Skeletal muscle tissue (tissue), 4 donors: ENCODE measurements around the gene MAPK13. TPM values are rescaled to one million over a fixed set of nuclear protein-coding genes. Genes with fewer than 3 reads are reported as not detected.
"Not testable (repeated sequence)": the region's sequence is repeated elsewhere in the genome, so short reads cannot be mapped to it uniquely, and the experiment has no call there.

Source experiments
- H3K27ac ChIP-seq: one replicate; pipeline ENCODE4 v1.7.0; 2013; ENCODE audit warnings: mild to moderate bottlenecking, low read depth, low read length, inconsistent platforms
- H3K27me3 ChIP-seq, 3 donors: one replicate each; pipeline ENCODE4 v1.7.0; 2013; ENCODE audit warnings: low read length in 3 of 3; ENCODE audit not compliant: control insufficient read depth in 3 of 3, insufficient read depth in 3 of 3
- H3K36me3 ChIP-seq, 3 donors: one replicate each; pipeline ENCODE4 v1.7.0; 2013; ENCODE audit warnings: low read length in 3 of 3; ENCODE audit not compliant: control insufficient read depth in 3 of 3, insufficient read depth in 3 of 3
- H3K4me1 ChIP-seq, 3 donors: one replicate each; pipeline ENCODE4 v1.7.0; 2013; ENCODE audit warnings: low read length in 3 of 3, mild to moderate bottlenecking in 3 of 3; ENCODE audit not compliant: control insufficient read depth in 3 of 3, insufficient read depth in 3 of 3
- H3K4me3 ChIP-seq, 3 donors: one replicate each; pipeline ENCODE4 v1.7.0; 2013; ENCODE audit warnings: low read length in 3 of 3
- H3K9ac ChIP-seq, 3 donors: one replicate each; pipeline ENCODE4 v1.7.0; 2013; ENCODE audit warnings: low read length in 3 of 3, mild to moderate bottlenecking in 3 of 3, moderate library complexity in 2 of 3, low read depth in 1 of 3
- H3K9me3 ChIP-seq, 3 donors: one replicate each; pipeline ENCODE4 v1.7.0; 2013; ENCODE audit warnings: low read length in 3 of 3; ENCODE audit not compliant: control insufficient read depth in 3 of 3
- total RNA-seq: library from RNA; depleted of rRNA; stranded (reverse); fragments of >200 nt; gene quantifications from one replicate; pipeline ENCODE4 v1.2.3, GENCODE V29; 2014
- donor health status: Osteomylitis.

Gene MAPK13
- total RNA-seq, 1 donor from 2014 or later: 3.1 TPM

GRCh38 chr6:36126553-36127458, 3.5 kb upstream of the MAPK13 start:
- Histone ChIP-seq H3K4me3 (no peak overlapping the region), H3K27ac (no peak overlapping the region), H3K36me3 (no peaks in the 10 kb centered on the region), H3K9me3 (no peaks in the 10 kb centered on the region), H3K27me3 (peaks cover 0 to 40% (median 16%) of the 10 kb centered on the region in 3 donors), H3K9ac (no peak overlapping the region), H3K4me1 (peaks cover 3 to 23% (median 9%) of the 10 kb centered on the region in 3 donors)

GRCh38 chr6:36127462-36128016, 2.8 kb upstream of the MAPK13 start:
- H3K4me3 ChIP-seq: no peak overlapping the region
- peaks cover 0 to 41% (median 21%) of the 10 kb centered on the region in 3 donors for H3K27me3 ChIP-seq
- no peak overlapping the region for H3K27ac ChIP-seq
- H3K9me3 ChIP-seq: no peaks in the 10 kb centered on the region
- H3K4me1 ChIP-seq: peaks cover 3 to 23% (median 12%) of the 10 kb centered on the region in 3 donors
- H3K36me3 ChIP-seq: no peaks in the 10 kb centered on the region
- no peak overlapping the region for H3K9ac ChIP-seq

GRCh38 chr6:36128073-36128472, 2.2 kb upstream of the MAPK13 start:
- Histone ChIP-seq H3K4me3 (no peak overlapping the region), H3K4me1 (peaks cover 3 to 21% (median 12%) of the 10 kb centered on the region in 3 donors), H3K27ac (no peak overlapping the region)

DNA sequence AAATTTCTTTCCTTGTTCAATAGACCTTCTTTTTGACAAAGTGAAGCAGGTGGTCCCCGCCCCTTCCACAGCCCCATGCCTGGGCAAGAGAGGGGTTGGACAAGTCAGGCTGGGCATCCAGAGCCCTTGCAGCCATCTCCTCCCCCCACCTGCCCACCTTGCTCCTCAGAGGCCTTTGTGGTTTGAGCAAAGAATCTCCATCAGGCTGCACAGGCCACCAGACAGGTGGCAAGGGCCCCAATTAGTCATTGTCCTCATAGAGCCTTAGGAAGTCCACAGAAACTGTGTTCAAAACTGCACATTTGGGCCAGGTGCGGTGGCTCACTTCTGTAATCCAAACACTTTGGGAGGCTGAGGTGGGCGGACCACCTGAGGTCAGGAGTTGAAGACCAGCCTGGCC, 1.5 kb upstream of the MAPK13 start:
- Histone ChIP-seq H3K9me3 (no peaks in the 10 kb centered on the region), H3K27me3 (peaks cover 0 to 52% (median 31%) of the 10 kb centered on the region in 3 donors)

More at GRCh38 chr6:36128073-36128472, 2.2 kb upstream of the MAPK13 start:
- H3K9ac ChIP-seq: no peak overlapping the region
- H3K36me3 ChIP-seq: no peaks in the 10 kb centered on the region
- H3K9me3 ChIP-seq: no peaks in the 10 kb centered on the region
- peaks cover 0 to 46% (median 24%) of the 10 kb centered on the region in 3 donors for H3K27me3 ChIP-seq

GRCh38 chr6:36129334-36129733, 979 bp upstream of the MAPK13 start:
- Histone ChIP-seq H3K4me1 (peaks cover 3 to 15% (median 9%) of the 10 kb centered on the region in 3 donors), H3K27me3 (peaks cover 0 to 55% (median 33%) of the 10 kb centered on the region in 3 donors)
- not testable (repeated sequence) for H3K36me3 ChIP-seq, H3K4me3 ChIP-seq, H3K9me3 ChIP-seq, H3K27ac ChIP-seq, H3K9ac ChIP-seq

More for the DNA sequence above, 1.5 kb upstream of the MAPK13 start:
- Histone ChIP-seq H3K27ac (no peak overlapping the region), H3K9ac (no peak overlapping the region), H3K4me1 (peaks cover 3 to 15% (median 9%) of the 10 kb centered on the region in 3 donors), H3K4me3 (no peak overlapping the region), H3K36me3 (no peaks in the 10 kb centered on the region)

GRCh38 chr6:36130667-36131510, 576 bp downstream of the MAPK13 start:
- H3K27ac ChIP-seq: peak overlapping the region; percentile 7
- peaks cover 0 to 53% (median 32%) of the 10 kb centered on the region in 3 donors for H3K27me3 ChIP-seq
- peak overlapping the region in 2 of 3 donors; percentile 23 to 50 for H3K9ac ChIP-seq

GRCh38 chr6:36131511-36132245, 1.4 kb downstream of the MAPK13 start:
- peaks cover 0 to under 1% (median 0%) of the 10 kb centered on the region in 3 donors for H3K36me3 ChIP-seq
- peaks cover 8 to 26% (median 18%) of the 10 kb centered on the region in 3 donors for H3K4me1 ChIP-seq
- H3K9ac ChIP-seq: no peak overlapping the region
- peak overlapping the region in 2 of 3 donors; percentile 22 to 32 for H3K4me3 ChIP-seq
- H3K9me3 ChIP-seq: no peaks in the 10 kb centered on the region
- H3K27me3 ChIP-seq: peaks cover 0 to 48% (median 28%) of the 10 kb centered on the region in 3 donors
- H3K27ac ChIP-seq: peak overlapping the region; percentile 7

More at GRCh38 chr6:36130667-36131510, 576 bp downstream of the MAPK13 start:
- H3K4me1 ChIP-seq: peaks cover 8 to 23% (median 18%) of the 10 kb centered on the region in 3 donors
- H3K9me3 ChIP-seq: no peaks in the 10 kb centered on the region
- H3K4me3 ChIP-seq: peak overlapping the region; percentile 14 to 52 (median 32)
- H3K36me3 ChIP-seq: no peaks in the 10 kb centered on the region

GRCh38 chr6:36132246-36132895, 2.1 kb downstream of the MAPK13 start:
- peaks cover 0 to 3% (median 0%) of the 10 kb centered on the region in 3 donors for H3K36me3 ChIP-seq
- no peaks in the 10 kb centered on the region for H3K9me3 ChIP-seq
- H3K27me3 ChIP-seq: peaks cover 0 to 48% (median 27%) of the 10 kb centered on the region in 3 donors
- H3K27ac ChIP-seq: no peak overlapping the region
- H3K9ac ChIP-seq: no peak overlapping the region
- peaks cover 7 to 23% (median 18%) of the 10 kb centered on the region in 3 donors for H3K4me1 ChIP-seq
- H3K4me3 ChIP-seq: no peak overlapping the region
